B cell (primary cell): ENCODE measurements around the gene ACO2. TPM values are rescaled to one million over a fixed set of nuclear protein-coding genes. Genes with fewer than 3 reads are reported as not detected.

Source experiments
- ATAC-seq: fragments of 200-7000 bp; cut with Tn5 transposase; one replicate; pipeline ENCODE4 v1.10.0; 2021; ENCODE audit warnings: low read depth, mild to moderate bottlenecking, moderate number of reproducible peaks, moderate library complexity
- CTCF ChIA-PET: fragments of 350-600 bp; sonication (Branson Sonifier 250); formaldehyde crosslinking; loops from one replicate; lab custom pipeline; 2021; ENCODE audit warnings: antibody characterized with exemption, inconsistent platforms; lab: Charles Lee
- POLR2A ChIA-PET: fragments of 350-600 bp; sonication (Branson Sonifier 250); formaldehyde crosslinking; loops from one replicate; lab custom pipeline; 2021; ENCODE audit warnings: antibody characterized with exemption; lab: Charles Lee
- DNase-seq: peaks from one replicate; pipeline ENCODE4 v3.0.0; 2013
- H2AFZ ChIP-seq: 2 replicates; pipeline ENCODE4 v1.6.1; 2012; ENCODE audit warnings: mild to moderate bottlenecking, low read depth, low read length; ENCODE audit not compliant: insufficient read depth, poor library complexity, severe bottlenecking
- H3K27ac ChIP-seq, 2 donors: 1 replicate in 1 of 2; 2 replicates in 1 of 2; pipeline ENCODE4 v1.5.1; 2012 to 2013; ENCODE audit warnings: low read length in 2 of 2, mild to moderate bottlenecking in 2 of 2, moderate library complexity in 1 of 2
- H3K27me3 ChIP-seq, 4 experiments: fragments of 200-600 bp in 1 of 4; sonication (generic) in 1 of 4; replicated peaks in 1 of 4; 1 replicate in 2 of 4; 2 replicates in 2 of 4; pipeline versions ENCODE4 v1.6.1 to v1.7.0; 2013 to 2016; ENCODE audit warnings: low read length in 3 of 4, mild to moderate bottlenecking in 2 of 4, mixed read lengths in 1 of 4, moderate library complexity in 1 of 4; ENCODE audit not compliant: insufficient read depth in 4 of 4, control insufficient read depth in 3 of 4; ENCODE audit errors: control extremely low read depth in 1 of 4
- H3K36me3 ChIP-seq, 2 experiments: replicated peaks in 1 of 2; 1 replicate in 1 of 2; 2 replicates in 1 of 2; pipeline versions ENCODE4 v1.6.1 to v1.7.1; 2013; ENCODE audit warnings: low read length in 1 of 2; ENCODE audit not compliant: insufficient read depth in 2 of 2, control insufficient read depth in 1 of 2; ENCODE audit errors: control extremely low read depth in 1 of 2, extremely low read depth in 1 of 2
- H3K4me1 ChIP-seq, 2 donors: fragments of 200-600 bp in 1 of 2; sonication (generic) in 1 of 2; 1 replicate in 1 of 2; 2 replicates in 1 of 2; pipeline versions ENCODE4 v1.5.1 to v1.6.1; 2013 to 2017; ENCODE audit warnings: low read length in 2 of 2; ENCODE audit not compliant: control insufficient read depth in 2 of 2, insufficient read depth in 2 of 2
- H3K4me2 ChIP-seq: replicated peaks from 2 replicates; pipeline ENCODE3; 2012; ENCODE audit warnings: mild to moderate bottlenecking, low read depth, low read length; ENCODE audit not compliant: poor library complexity, severe bottlenecking
- H3K4me3 ChIP-seq, 5 experiments: fragments of 200-600 bp in 1 of 5; sonication (generic) in 1 of 5; 1 replicate in 3 of 5; 2 replicates in 2 of 5; pipeline versions ENCODE4 v1.5.1 to v1.7.0; 2011 to 2016; ENCODE audit warnings: low read length in 4 of 5, mild to moderate bottlenecking in 4 of 5, low read depth in 2 of 5, control low read depth in 1 of 5, moderate library complexity in 1 of 5; ENCODE audit not compliant: insufficient read depth in 1 of 5; ENCODE audit errors: control extremely low read depth in 1 of 5, extremely low read depth in 1 of 5
- H3K79me2 ChIP-seq: fragments of 200-600 bp; sonication (generic); one replicate; pipeline ENCODE4 v1.6.0; 2016; ENCODE audit warnings: low read length; ENCODE audit not compliant: control insufficient read depth, insufficient read depth
- H3K9ac ChIP-seq: fragments of 200-600 bp; sonication (generic); 2 replicates; pipeline ENCODE4 v1.6.1; 2017; ENCODE audit warnings: mild to moderate bottlenecking, low read length, moderate library complexity
- H3K9me3 ChIP-seq, 3 donors: one replicate each; pipeline versions ENCODE4 v1.6.1 to v1.7.1; 2013; ENCODE audit warnings: low read length in 2 of 3; ENCODE audit not compliant: control insufficient read depth in 2 of 3, insufficient read depth in 1 of 3; ENCODE audit errors: control extremely low read depth in 1 of 3
- H4K20me1 ChIP-seq: 2 replicates; pipeline ENCODE4 v1.6.0; 2012; ENCODE audit warnings: mild to moderate bottlenecking, low read length; ENCODE audit not compliant: insufficient read depth, control insufficient read depth, poor library complexity, severe bottlenecking
- H3K27ac Mint-ChIP-seq: one replicate; pipeline ENCODE4 v1.8.0; 2021; ENCODE audit warnings: mixed read lengths
- H3K27me3 Mint-ChIP-seq: one replicate; pipeline ENCODE4 v1.8.0; 2021; ENCODE audit warnings: mixed read lengths
- H3K4me1 Mint-ChIP-seq: one replicate; pipeline ENCODE4 v1.8.0; 2021; ENCODE audit warnings: mixed read lengths
- H3K4me3 Mint-ChIP-seq: one replicate; pipeline ENCODE4 v1.8.0; 2021; ENCODE audit warnings: mixed read lengths
- H3K9me3 Mint-ChIP-seq: one replicate; pipeline ENCODE4 v1.8.0; 2022; ENCODE audit warnings: mixed read lengths; ENCODE audit not compliant: insufficient read depth
- CTCF ChIP-seq: fragments of 200-600 bp; IDR thresholded peaks from one replicate; pipeline ENCODE4 v1.8.0; 2022; ENCODE audit warnings: antibody characterized with exemption, mild to moderate bottlenecking
- EZH2 ChIP-seq: IDR thresholded peaks from 2 replicates; pipeline ENCODE4 v1.6.1; 2012; ENCODE audit warnings: borderline replicate concordance, low read depth, mild to moderate bottlenecking, moderate library complexity, low read length; ENCODE audit not compliant: insufficient read depth, poor library complexity, severe bottlenecking
- WGBS: methylation state at CpG from one replicate; pipeline ENCODE4 v1.1.5; 2013; ENCODE audit warnings: missing lambda C conversion rate; ENCODE audit not compliant: insufficient coverage; 5-methylcytosine and 5-hydroxymethylcytosine counted together
- intact Hi-C: fragments of 100-400 bp; cut with micrococcal nuclease; formaldehyde crosslinking; loops from one replicate; pipeline ENCODE4 v1.10.0; 2022
- polyA plus RNA-seq: library from polyadenylated mRNA; depleted of rRNA; stranded (reverse); fragments of >200 nt; gene quantifications from 2 replicates; pipeline ENCODE4 v1.2.3, GENCODE V29; 2012
- total RNA-seq, 2 donors: library from RNA; stranded (reverse); fragments of 120-200 nt in 1 of 2; gene quantifications; 1 replicate in 1 of 2; 2 replicates in 1 of 2; pipeline versions ENCODE4 v1.2.3 to v1.2.4, GENCODE V29; 2013 to 2022

Gene ACO2
- total and polyA plus RNA-seq, 2 donors (not counting 1 experiment from before 2014, with no cell fraction given), result 91.5 to 91.7 TPM

GRCh38 chr22:41500303-41500702, 31.4 kb downstream of the ACO2 start:
- Histone ChIP-seq H3K4me2 (no peak overlapping the region), H3K4me1 (peaks cover 0 to 31% of the 10 kb centered on the region in 2 donors), H3K27me3 (no peaks in the 10 kb centered on the region), H3K79me2 (peaks cover 94% of the 10 kb centered on the region), H3K9ac (no peak overlapping the region), H3K27ac (no peak overlapping the region), H3K36me3 (peaks cover 0 to 41% of the 10 kb centered on the region in 2 experiments), H4K20me1 (peaks cover 31% of the 10 kb centered on the region), H3K9me3 (no peaks in the 10 kb centered on the region), H2AFZ (no peak overlapping the region), H3K4me3 (no peak overlapping the region)
- no peak for TF ChIP-seq EZH2
- no peak for TF ChIP-seq CTCF
- POLR2A ChIA-PET, result interaction anchor here (1.8 kb wide), 1 partner anchor 96 kb away, joined by 9 read pairs; no protein-coding TSS in a partner anchor
- H3K4me1 Mint-ChIP-seq, result peaks cover 32% of the 10 kb centered on the region
- DNase-seq (no peak), ATAC-seq (no peak)
- CTCF ChIA-PET, result interaction anchor here (0.7 to 5.2 kb wide), 14 partner anchors 9 to 472 kb away, joined by 3 to 140 read pairs (median 11); partner anchors contain the start of genes ACO2, PHF5A and TOB2
- no peaks in the 10 kb centered on the region for H3K27me3 Mint-ChIP-seq
- WGBS, result 75% methylated on average over 2 of the region's 7 CpGs
- H3K9me3 Mint-ChIP-seq, result no peaks in the 10 kb centered on the region
- intact Hi-C loops, result loop anchor here (2.0 to 5.0 kb wide), 3 partner anchors 22 to 54 kb away; partner anchors contain the start of genes ACO2, PHF5A and TOB2
- peak overlapping the region; percentile 41 for H3K27ac Mint-ChIP-seq
- H3K4me3 Mint-ChIP-seq, result no peak overlapping the region

- Histone ChIP-seq H3K79me2 (peaks cover 94% of the 10 kb centered on the region), H3K4me2 (no peak overlapping the region), H3K27ac (peak overlapping the region in 1 of 2 donors; percentile 10), H3K4me1 (peaks cover 0 to 31% of the 10 kb centered on the region in 2 donors), H4K20me1 (peaks cover 28% of the 10 kb centered on the region), H3K9ac (no peak overlapping the region), H3K9me3 (no peaks in the 10 kb centered on the region), H3K36me3 (peaks cover 0 to 36% of the 10 kb centered on the region in 2 experiments), H2AFZ (no peak overlapping the region), H3K27me3 (no peaks in the 10 kb centered on the region), H3K4me3 (no peak overlapping the region)
- intact Hi-C loops, result loop anchor here (1.0 to 5.0 kb wide), 4 partner anchors 22 to 98 kb away; partner anchors contain the start of genes ACO2, PHF5A and TOB2
- Mint-ChIP-seq H3K27me3 (no peaks in the 10 kb centered on the region), H3K27ac (peak overlapping the region; percentile 86), H3K4me1 (peaks cover 35% of the 10 kb centered on the region), H3K9me3 (no peaks in the 10 kb centered on the region), H3K4me3 (peak overlapping the region; percentile 23)
- ATAC-seq (peak; percentile 88), DNase-seq (peak; percentile 71)
- ChIA-PET CTCF (interaction anchor here (0.5 to 5.2 kb wide), 17 partner anchors 11 to 163 kb away, joined by 3 to 140 read pairs (median 10); partner anchors contain the start of genes ACO2, PHF5A, TEF and TOB2), POLR2A (interaction anchor here (0.8 to 1.8 kb wide), 4 partner anchors 22 to 97 kb away, joined by 3 to 9 read pairs (median 4); partner anchors contain the start of genes ACO2, PHF5A and TOB2)
- 99% methylated on average over 4 of the region's 5 CpGs for WGBS
- no peak for TF ChIP-seq EZH2
- peak; percentile 61 for TF ChIP-seq CTCF
Observed at GRCh38 chr22:41501209-41501608, 32.3 kb downstream of the ACO2 start.
